WTC11 (cell line): ENCODE measurements around the gene FMNL1. TPM values are rescaled to one million over a fixed set of nuclear protein-coding genes. Genes with fewer than 3 reads are reported as not detected.

Source experiments
- ATAC-seq: fragments of 200-7000 bp; cut with Tn5 transposase; 2 replicates; pipeline ENCODE4 v1.10.0; 2021; ENCODE audit warnings: mild to moderate bottlenecking, moderate library complexity
- CTCF ChIA-PET: fragments of 300-600 bp; sonication (Branson Sonifier 250); formaldehyde crosslinking; loops from one replicate; lab custom pipeline; 2021; ENCODE audit warnings: antibody characterized with exemption; lab: Charles Lee
- POLR2A ChIA-PET: fragments of 350-600 bp; sonication (Branson Sonifier 250); formaldehyde crosslinking; loops from one replicate; lab custom pipeline; 2021; ENCODE audit warnings: antibody characterized with exemption; lab: Charles Lee
- DNase-seq: peaks from one replicate; pipeline ENCODE4 v3.0.0; 2021; ENCODE audit warnings: low spot score
- H3K27ac Mint-ChIP-seq: 2 replicates; pipeline ENCODE4 v1.8.0; 2021; ENCODE audit warnings: mixed read lengths
- H3K27me3 Mint-ChIP-seq: 2 replicates; pipeline ENCODE4 v1.8.0; 2021; ENCODE audit warnings: low read depth, mild to moderate bottlenecking, moderate library complexity, mixed read lengths
- H3K36me3 Mint-ChIP-seq: 2 replicates; pipeline ENCODE4 v1.8.0; 2021; ENCODE audit warnings: mixed read lengths
- H3K4me1 Mint-ChIP-seq: 2 replicates; pipeline ENCODE4 v1.8.0; 2022; ENCODE audit warnings: mixed read lengths
- H3K4me3 Mint-ChIP-seq: 2 replicates; pipeline ENCODE4 v1.8.0; 2021; ENCODE audit warnings: mild to moderate bottlenecking, moderate library complexity, mixed read lengths
- H3K9me3 Mint-ChIP-seq: 2 replicates; pipeline ENCODE4 v1.8.0; 2021; ENCODE audit warnings: mixed read lengths
- ATF1 ChIP-seq: sonication (generic); formaldehyde crosslinking; IDR thresholded peaks from 2 replicates; pipeline ENCODE4 v1.8.1; 2023; ENCODE audit warnings: mild to moderate bottlenecking, moderate library complexity, missing genetic modification reagents
- ETV6 ChIP-seq: sonication (generic); formaldehyde crosslinking; IDR thresholded peaks from 2 replicates; pipeline ENCODE4 v1.8.1; 2022; ENCODE audit warnings: mild to moderate bottlenecking, missing genetic modification reagents
- GRHL2 ChIP-seq: fragments of 250-450 bp; sonication (Bioruptor Pico); IDR thresholded peaks from 2 replicates; pipeline ENCODE4 v1.8.0; 2022; ENCODE audit warnings: mild to moderate bottlenecking, moderate library complexity; ENCODE audit not compliant: insufficient replicate concordance, severe bottlenecking
- HMGXB4 ChIP-seq: sonication (generic); formaldehyde crosslinking; IDR thresholded peaks from 2 replicates; pipeline ENCODE4 v1.8.1; 2023; ENCODE audit warnings: mild to moderate bottlenecking, moderate library complexity, missing genetic modification reagents
- IRF1 ChIP-seq: sonication (generic); formaldehyde crosslinking; IDR thresholded peaks from 2 replicates; pipeline ENCODE4 v1.8.0; 2023; ENCODE audit warnings: missing genetic modification reagents
- KAT7 ChIP-seq: sonication (generic); formaldehyde crosslinking; IDR thresholded peaks from 2 replicates; pipeline ENCODE4 v1.8.1; 2023; ENCODE audit warnings: missing genetic modification reagents, mild to moderate bottlenecking, borderline replicate concordance
- PREB ChIP-seq: sonication (generic); formaldehyde crosslinking; IDR thresholded peaks from 2 replicates; pipeline ENCODE4 v1.8.1; 2022; ENCODE audit warnings: mild to moderate bottlenecking, missing genetic modification reagents, moderate library complexity, borderline replicate concordance
- PRRX2 ChIP-seq: fragments of 250-450 bp; sonication (Bioruptor Pico); IDR thresholded peaks from 2 replicates; pipeline ENCODE4 v1.8.0; 2021; ENCODE audit warnings: mild to moderate bottlenecking
- TEAD1 ChIP-seq: sonication (generic); formaldehyde crosslinking; IDR thresholded peaks from 2 replicates; pipeline ENCODE4 v1.8.0; 2022; ENCODE audit warnings: mild to moderate bottlenecking, missing genetic modification reagents
- TP53 ChIP-seq: sonication (generic); formaldehyde crosslinking; IDR thresholded peaks from 2 replicates; pipeline ENCODE4 v1.8.1; 2023; ENCODE audit warnings: mild to moderate bottlenecking, missing genetic modification reagents
- ZBTB21 ChIP-seq: sonication (generic); formaldehyde crosslinking; IDR thresholded peaks from 2 replicates; pipeline ENCODE4 v1.8.1; 2023; ENCODE audit warnings: mild to moderate bottlenecking, missing genetic modification reagents, borderline replicate concordance
- ZNF219 ChIP-seq: sonication (generic); formaldehyde crosslinking; IDR thresholded peaks from 2 replicates; pipeline ENCODE4 v1.8.0; 2023; ENCODE audit warnings: missing genetic modification reagents, mild to moderate bottlenecking, borderline replicate concordance
- ZNF263 ChIP-seq: sonication (generic); formaldehyde crosslinking; IDR thresholded peaks from 2 replicates; pipeline ENCODE4 v1.8.1; 2022; ENCODE audit warnings: low read depth, mild to moderate bottlenecking, moderate library complexity, missing genetic modification reagents
- ZNF317 ChIP-seq: sonication (generic); formaldehyde crosslinking; IDR thresholded peaks from 2 replicates; pipeline ENCODE4 v1.8.1; 2023; ENCODE audit warnings: low read depth, mild to moderate bottlenecking, moderate library complexity, missing genetic modification reagents, borderline replicate concordance
- ZNF423 ChIP-seq: fragments of 250-450 bp; sonication (Bioruptor Pico); IDR thresholded peaks from 2 replicates; pipeline ENCODE4 v2.1.2; 2022; ENCODE audit warnings: mild to moderate bottlenecking, moderate library complexity
- ZNF425 ChIP-seq: fragments of 250-450 bp; sonication (Bioruptor Pico); conservative IDR thresholded peaks from 2 replicates; pipeline ENCODE4 v1.9.0; 2021; ENCODE audit warnings: mild to moderate bottlenecking
- total RNA-seq: library from RNA; stranded (reverse); gene quantifications from 3 replicates; pipeline ENCODE4 v1.2.3, GENCODE V29; 2021

FMNL1 gene
- total RNA-seq, 1 experiment from 2014 or later: 5.3 TPM

- no peak for TF ChIP-seq PREB
Measured at GRCh38 chr17:45227101-45227925, 5.6 kb downstream of the FMNL1 start (continued).

GRCh38 chr17:45227926-45228762, 6.5 kb downstream of the FMNL1 start:
- H3K4me3 Mint-ChIP-seq: no peak overlapping the region
- peaks cover 34% of the 10 kb centered on the region for H3K27me3 Mint-ChIP-seq
- H3K36me3 Mint-ChIP-seq: no peaks in the 10 kb centered on the region
- no peak for TF ChIP-seq GRHL2 (CRISPR knock-in tag)
- no peak for TF ChIP-seq IRF1 (CRISPR knock-in tag)
- TF ChIP-seq ETV6: no peak
- no peak for TF ChIP-seq ZNF425
- no peak for TF ChIP-seq ZBTB21 (CRISPR knock-in tag)
- no peak for TF ChIP-seq KAT7 (CRISPR knock-in tag)
- TF ChIP-seq ZNF317 (CRISPR knock-in tag): no peak
- TF ChIP-seq TP53: no peak
- no peak for TF ChIP-seq TEAD1 (CRISPR knock-in tag)
- TF ChIP-seq ZNF219: no peak
- no peak for TF ChIP-seq ATF1 (CRISPR knock-in tag)
- no peak for TF ChIP-seq PRRX2
- no peak for TF ChIP-seq ZNF423 (CRISPR knock-in tag)
- TF ChIP-seq HMGXB4 (CRISPR knock-in tag): no peak
- TF ChIP-seq ZNF263 (CRISPR knock-in tag): no peak
- ChIA-PET POLR2A (interaction anchor here (1.2 to 1.3 kb wide), 2 partner anchors 19 to 157 kb away, joined by 3 to 4 read pairs; no protein-coding TSS in a partner anchor), CTCF (interaction anchor here (0.9 to 9.8 kb wide), 10 partner anchors 8 to 157 kb away, joined by 3 to 179 read pairs (median 8); partner anchors contain the start of genes ACBD4 and MAP3K14)
- no peak overlapping the region for H3K27ac Mint-ChIP-seq
- ATAC-seq (no peak), DNase-seq (no peak)
- no peaks in the 10 kb centered on the region for H3K9me3 Mint-ChIP-seq
- H3K4me1 Mint-ChIP-seq: peaks cover 20% of the 10 kb centered on the region
